Measurements from ENCODE around the gene GPR62.

Gene GPR62

GRCh38 chr3:51954105-51954504, 1.1 kb upstream of the GPR62 start:
- DNase-seq (ENCODE audit: low spot score): no peak

GRCh38 chr3:51954713-51955112, 468 bp upstream of the GPR62 start:
- DNase-seq (ENCODE audit: low spot score): no peak

GRCh38 chr3:51955893-51956770, 951 bp downstream of the GPR62 start:
- DNase-seq (ENCODE audit: low spot score): no peak

GRCh38 chr3:51957520-51958205, 2.5 kb downstream of the GPR62 start:
- no peak for DNase-seq (ENCODE audit: low spot score)

GRCh38 chr3:51958603-51959521, 3.7 kb downstream of the GPR62 start:
- no peak for DNase-seq (ENCODE audit: low spot score)

- no peak for DNase-seq (ENCODE audit: low spot score)
Measured at GRCh38 chr3:51959651-51960050, 4.5 kb downstream of the GPR62 start.

GRCh38 chr3:51960386-51960785, 5.2 kb downstream of the GPR62 start:
- DNase-seq (ENCODE audit: low spot score): no peak

- DNase-seq (ENCODE audit: low spot score): no peak
Measured at GRCh38 chr3:51961011-51961410, 5.8 kb downstream of the GPR62 start.

GRCh38 chr3:51961602-51962569, 6.7 kb downstream of the GPR62 start:
- no peak for DNase-seq (ENCODE audit: low spot score)

GRCh38 chr3:51962854-51963530, 7.8 kb downstream of the GPR62 start:
- DNase-seq (ENCODE audit: low spot score): no peak

- DNase-seq (ENCODE audit: low spot score): no peak
Measured at GRCh38 chr3:51963951-51964451, 8.8 kb downstream of the GPR62 start.

GRCh38 chr3:51964521-51964920, 9.3 kb downstream of the GPR62 start:
- no peak for DNase-seq (ENCODE audit: low spot score)

- DNase-seq (ENCODE audit: low spot score): no peak
Measured at GRCh38 chr3:51966016-51966415, 10.8 kb downstream of the GPR62 start.

- DNase-seq (ENCODE audit: low spot score): no peak
Measured at GRCh38 chr3:51966486-51966885, 11.3 kb downstream of the GPR62 start.

- no peak for DNase-seq (ENCODE audit: low spot score)
Measured at GRCh38 chr3:51966922-51967383, 11.8 kb downstream of the GPR62 start.

GRCh38 chr3:51967384-51968169, 12.4 kb downstream of the GPR62 start, which contains the start of gene PCBP4:
Gene PCBP4 (minus strand): TSS chr3:51967454. CDS start chr3:51961240, 6,214 bp downstream.
- no peak for DNase-seq (ENCODE audit: low spot score)

- peak; percentile 84 for DNase-seq (ENCODE audit: low spot score)
Measured at GRCh38 chr3:51968170-51968775, 13.1 kb downstream of the GPR62 start.
